ENCODE results near the gene ST3GAL4. TPM values are rescaled to one million over a fixed set of nuclear protein-coding genes. Genes with fewer than 3 reads are reported as not detected.
A peak's percentile ranks its signal among the peaks of the same experiment; 100 is the strongest.

Gene ST3GAL4
- total and polyA plus RNA-seq, 10 of the 15 experiments (the other 5 are each of a cell fraction or from before 2014, with no cell fraction given) = 3.8 to 8.1 (median 6.5) TPM; not detected in 2

DNA sequence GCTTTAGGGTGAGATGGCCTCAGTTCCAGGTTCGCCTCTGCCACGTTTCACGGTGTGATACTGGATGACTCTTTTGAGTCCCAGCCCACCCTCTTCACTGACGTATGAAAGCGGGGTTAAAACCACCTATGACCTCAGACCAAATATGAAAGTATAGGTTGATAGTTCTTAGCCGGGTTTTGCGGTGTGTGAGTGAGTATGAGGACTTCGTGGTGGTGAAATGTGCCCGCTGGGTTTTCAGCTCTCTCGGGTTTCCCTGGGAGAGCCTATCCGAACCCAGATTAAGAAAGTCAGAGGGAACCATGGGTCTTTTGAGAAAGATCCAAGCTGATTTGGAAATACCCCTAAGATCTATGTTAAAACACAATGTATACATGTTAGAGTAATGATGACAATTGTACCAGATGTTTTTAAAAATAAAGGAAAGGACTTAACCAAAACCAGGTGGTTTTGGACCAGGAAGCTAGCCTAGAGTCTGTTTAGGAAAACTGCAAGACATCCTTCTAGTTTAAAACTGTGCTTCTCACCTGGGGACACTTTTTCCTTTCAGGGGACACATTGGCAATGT is 25.8 kb upstream of the ST3GAL4 start:
- no peak for FAIRE-seq
- no TSS peak for BruUV-seq (replicated peaks)

More for the DNA sequence above, 25.8 kb upstream of the ST3GAL4 start:
- no peaks in the 10 kb centered on the region for H3K27me3 ChIP-seq (replicated peaks in 1 of 2; ENCODE audit: control insufficient read depth in 2 of 2, insufficient read depth in 2 of 2, low read length in 1 of 2)
- ChIA-PET SMC1A (ENCODE audit: uncharacterized antibody, unreplicated experiment) (no interaction called here), POLR2A (no interaction called here), CTCF (no interaction called here), RAD21 (ENCODE audit: unreplicated experiment) (interaction anchor here (1.9 kb wide), 1 partner anchor 151 kb away, joined by 5 read pairs; no protein-coding TSS in a partner anchor)
- no peak overlapping the region for H2AFZ ChIP-seq (ENCODE audit: control insufficient read depth, low read depth, low read length)
- H3K4me1 ChIP-seq (ENCODE audit: control insufficient read depth, insufficient read depth, low read length) = no peaks in the 10 kb centered on the region
- no peaks in the 10 kb centered on the region for H3K9me3 ChIP-seq (replicated peaks; ENCODE audit: control insufficient read depth, insufficient read depth, low read length)
- H3K79me2 ChIP-seq (ENCODE audit: control insufficient read depth, insufficient read depth, low read length) = no peaks in the 10 kb centered on the region
- TF ChIP-seq CREM (IDR thresholded peaks at IDR 0.05; ENCODE audit: low read depth) (no peak), ZBTB4 (CRISPR knock-in tag; IDR thresholded peaks at IDR 0.05) (no peak), SIN3A (IDR thresholded peaks at IDR 0.05; ENCODE audit: low read depth, low read length) (no peak), ZNF207 (IDR thresholded peaks at IDR 0.05; ENCODE audit: borderline replicate concordance) (no peak), RUNX3 (IDR thresholded peaks at IDR 0.05; ENCODE audit: low read length) (peak; percentile 17; the same call in 1 of the 2 replicates)
- no peak for DNase-seq (ENCODE audit: low read depth, low spot score)
- H3K27ac ChIP-seq (ENCODE audit: control insufficient read depth, insufficient read depth) = no peak overlapping the region
- in situ Hi-C loops (cut with MboI) = no loop called here
- WGBS (ENCODE audit: insufficient coverage, insufficient replicate concordance, low lambda C conversion rate, missing lambda C conversion rate) = 94% methylated on average over 11 of the region's 11 CpGs
- no peak overlapping the region for H3K9ac ChIP-seq (ENCODE audit: control insufficient read depth, insufficient read depth, low read length)
- H4K20me1 ChIP-seq (ENCODE audit: control insufficient read depth, insufficient read depth) = no peaks in the 10 kb centered on the region
- peak; percentile 41 for ATAC-seq
- H3K36me3 ChIP-seq (ENCODE audit: control insufficient read depth in 2 of 2, insufficient read depth in 2 of 2, low read length in 1 of 2) = peaks cover 19 to 29% of the 10 kb centered on the region in 2 experiments
- intact Hi-C loops (cut with micrococcal nuclease; ENCODE audit: unreplicated experiment) = no loop called here
- H3K4me2 ChIP-seq (ENCODE audit: control insufficient read depth, insufficient read depth) = no peak overlapping the region
- no peak overlapping the region for H3K4me3 ChIP-seq

Measured in GM12878 (cell line).